OCI-LY1 (cell line): ENCODE measurements around the gene DENND1B.

ENCODE experiments used
- CTCF ChIP-seq: fragments of 200-600 bp; sonication (generic), shearing (Covaris generic); IDR thresholded peaks from 2 replicates; pipeline ENCODE4 v1.5.1; 2017; ENCODE audit warnings: mild to moderate bottlenecking, antibody characterized with exemption, low read length, moderate library complexity, mixed read lengths
- EZH2 ChIP-seq: fragments of 200-600 bp; sonication (generic), shearing (Covaris generic); IDR thresholded peaks from 2 replicates; pipeline ENCODE4 v1.8.0; 2017; ENCODE audit warnings: borderline replicate concordance, mixed run types, mild to moderate bottlenecking, antibody characterized with exemption, low read length, moderate library complexity, mixed read lengths

- no peak for TF ChIP-seq EZH2
- TF ChIP-seq CTCF, result no peak
Observed at GRCh38 chr1:197598935-197599334, 176.3 kb downstream of the DENND1B start.
